ENCODE data around the gene AKAP14. TPM values are rescaled to one million over a fixed set of nuclear protein-coding genes. Genes with fewer than 3 reads are reported as not detected.
"Not testable (repeated sequence)": the region's sequence is repeated elsewhere in the genome, so short reads cannot be mapped to it uniquely, and the experiment has no call there.

AKAP14 gene
- total and polyA plus RNA-seq, 7 experiments from 2014 or later, result not detected

- CTCF ChIA-PET, result no interaction called here
- no peak for ATAC-seq
- DNase-seq, result no peak
- Histone ChIP-seq H3K27ac (ENCODE audit: low read depth, low read length) (no peak overlapping the region), H3K27me3 (ENCODE audit: control insufficient read depth in 2 of 2, insufficient read depth in 2 of 2, low read length in 2 of 2) (no peaks in the 10 kb centered on the region), H3K9me3 (ENCODE audit: control insufficient read depth in 2 of 3, low read length in 3 of 3) (no peaks in the 10 kb centered on the region), H3K4me3 (ENCODE audit: low read length) (no peak overlapping the region), H3K36me3 (ENCODE audit: control insufficient read depth in 2 of 3, insufficient read depth in 3 of 3, low read length in 3 of 3) (no peaks in the 10 kb centered on the region), H3K4me1 (ENCODE audit: control insufficient read depth in 2 of 2, insufficient read depth in 2 of 2, low read length in 2 of 2) (no peaks in the 10 kb centered on the region)
- POLR2A ChIA-PET, result no interaction called here
- H3K4me3 Mint-ChIP-seq, result no peak overlapping the region
- no peaks in the 10 kb centered on the region for H3K4me1 Mint-ChIP-seq
- H3K27ac Mint-ChIP-seq, result no peak overlapping the region
- no peaks in the 10 kb centered on the region for H3K9me3 Mint-ChIP-seq
- intact Hi-C loops (cut with micrococcal nuclease), result no loop called here
- peaks cover 0 to 3% (median 0%) of the 10 kb centered on the region in 5 donors for H3K36me3 Mint-ChIP-seq
- no peaks in the 10 kb centered on the region for H3K27me3 Mint-ChIP-seq
These were observed 22.2 kb downstream of the AKAP14 start for GRCh38 chrX:119917877-119918276.

GRCh38 chrX:119919835-119920585, 24.3 kb downstream of the AKAP14 start:
- no peak overlapping the region for H3K27ac Mint-ChIP-seq
- no peak overlapping the region for H3K4me3 Mint-ChIP-seq
- no peaks in the 10 kb centered on the region for H3K9me3 Mint-ChIP-seq
- H3K27me3 ChIP-seq (ENCODE audit: control insufficient read depth in 2 of 2, insufficient read depth in 2 of 2, low read length in 2 of 2), result no peaks in the 10 kb centered on the region
- H3K36me3 Mint-ChIP-seq, result peaks cover under 1 to 4% (median 2%) of the 10 kb centered on the region in 5 donors
- ATAC-seq, result no peak
- no peaks in the 10 kb centered on the region for H3K27me3 Mint-ChIP-seq
- no peaks in the 10 kb centered on the region for H3K4me1 Mint-ChIP-seq
- H3K9me3 ChIP-seq (ENCODE audit: control insufficient read depth in 2 of 3, low read length in 3 of 3), result no peaks in the 10 kb centered on the region
- H3K36me3 ChIP-seq (ENCODE audit: control insufficient read depth in 2 of 3, insufficient read depth in 3 of 3, low read length in 3 of 3), result peaks cover 0 to 4% (median 0%) of the 10 kb centered on the region in 3 experiments
- no peak overlapping the region for H3K27ac ChIP-seq (ENCODE audit: low read depth, low read length)
- ChIA-PET CTCF (no interaction called here), POLR2A (interaction anchor here (0.8 kb wide), 1 partner anchor 9 kb away, joined by 3 read pairs; no protein-coding TSS in a partner anchor)
- no peaks in the 10 kb centered on the region for H3K4me1 ChIP-seq (ENCODE audit: control insufficient read depth in 2 of 2, insufficient read depth in 2 of 2, low read length in 2 of 2)
- intact Hi-C loops (cut with micrococcal nuclease), result no loop called here
- DNase-seq, result no peak
- no peak overlapping the region for H3K4me3 ChIP-seq (ENCODE audit: low read length)

- H3K27ac Mint-ChIP-seq, H3K4me1 Mint-ChIP-seq, CTCF ChIA-PET: not testable (repeated sequence)
These were observed 26.7 kb downstream of the AKAP14 start for GRCh38 chrX:119922391-119922790.

GRCh38 chrX:119935215-119935874, 39.7 kb downstream of the AKAP14 start:
- H3K27ac Mint-ChIP-seq, result peak overlapping the region in 2 of 9 donors; percentile 38 to 78
- peaks cover 9 to 27% (median 10%) of the 10 kb centered on the region in 3 experiments for H3K36me3 ChIP-seq (ENCODE audit: control insufficient read depth in 2 of 3, insufficient read depth in 3 of 3, low read length in 3 of 3)
- no peak overlapping the region for H3K27ac ChIP-seq (ENCODE audit: low read depth, low read length)
- ChIA-PET POLR2A (no interaction called here), CTCF (no interaction called here)
- no peaks in the 10 kb centered on the region for H3K27me3 ChIP-seq (ENCODE audit: control insufficient read depth in 2 of 2, insufficient read depth in 2 of 2, low read length in 2 of 2)
- H3K27me3 Mint-ChIP-seq, result no peaks in the 10 kb centered on the region
- H3K36me3 Mint-ChIP-seq, result peaks cover 0 to 20% (median 14%) of the 10 kb centered on the region in 5 donors
- no peaks in the 10 kb centered on the region for H3K9me3 Mint-ChIP-seq
- H3K4me1 Mint-ChIP-seq, result peaks cover 0 to under 1% (median under 1%) of the 10 kb centered on the region in 7 donors
- H3K9me3 ChIP-seq (ENCODE audit: control insufficient read depth in 2 of 3, low read length in 3 of 3), result no peaks in the 10 kb centered on the region
- H3K4me3 ChIP-seq (ENCODE audit: low read length), result no peak overlapping the region
- H3K4me3 Mint-ChIP-seq, result no peak overlapping the region
- no peak for ATAC-seq
- DNase-seq, result no peak
- H3K4me1 ChIP-seq (ENCODE audit: control insufficient read depth in 2 of 2, insufficient read depth in 2 of 2, low read length in 2 of 2), result no peaks in the 10 kb centered on the region
- intact Hi-C loops (cut with micrococcal nuclease), result no loop called here

More at GRCh38 chrX:119922391-119922790, 26.7 kb downstream of the AKAP14 start:
- H3K4me3 ChIP-seq (ENCODE audit: low read length); ATAC-seq; H3K36me3 Mint-ChIP-seq; H3K9me3 Mint-ChIP-seq; H3K27me3 ChIP-seq (ENCODE audit: control insufficient read depth in 2 of 2, insufficient read depth in 2 of 2, low read length in 2 of 2); intact Hi-C loops (cut with micrococcal nuclease); H3K27me3 Mint-ChIP-seq; POLR2A ChIA-PET; DNase-seq; H3K4me3 Mint-ChIP-seq; H3K4me1 ChIP-seq (ENCODE audit: control insufficient read depth in 2 of 2, insufficient read depth in 2 of 2, low read length in 2 of 2); H3K9me3 ChIP-seq (ENCODE audit: control insufficient read depth in 2 of 3, low read length in 3 of 3); H3K27ac ChIP-seq (ENCODE audit: low read depth, low read length): not testable (repeated sequence)
- peaks cover 0 to 10% (median 0%) of the 10 kb centered on the region in 3 experiments for H3K36me3 ChIP-seq (ENCODE audit: control insufficient read depth in 2 of 3, insufficient read depth in 3 of 3, low read length in 3 of 3)

- Mint-ChIP-seq H3K4me3 (peak overlapping the region in 9 of 10 donors; percentile 22 to 100 (median 98)), H3K4me1 (peaks cover 13 to 28% (median 22%) of the 10 kb centered on the region in 7 donors), H3K9me3 (peaks cover 0 to 1% (median 0%) of the 10 kb centered on the region in 11 donors), H3K27ac (peak overlapping the region in 3 of 9 donors; percentile 21 to 67 (median 28)), H3K27me3 (no peaks in the 10 kb centered on the region), H3K36me3 (peaks cover 0 to 6% (median 4%) of the 10 kb centered on the region in 5 donors)
- intact Hi-C loops (cut with micrococcal nuclease), result loop anchor here (5.0 to 10.0 kb wide), 4 partner anchors 89 to 707 kb away; partner anchors contain the start of genes LAMP2 (in 1 of the 2), PGRMC1 (in 1 of the 2), RPL39 (in 1 of the 2) and UPF3B (in 1 of the 2)
- Histone ChIP-seq H3K9me3 (ENCODE audit: control insufficient read depth in 2 of 3, low read length in 3 of 3) (no peaks in the 10 kb centered on the region), H3K4me1 (ENCODE audit: control insufficient read depth in 2 of 2, insufficient read depth in 2 of 2, low read length in 2 of 2) (peaks cover 8 to 15% of the 10 kb centered on the region in 2 donors), H3K27me3 (ENCODE audit: control insufficient read depth in 2 of 2, insufficient read depth in 2 of 2, low read length in 2 of 2) (no peaks in the 10 kb centered on the region), H3K4me3 (ENCODE audit: low read length) (no peak overlapping the region), H3K27ac (ENCODE audit: low read depth, low read length) (no peak overlapping the region), H3K36me3 (ENCODE audit: control insufficient read depth in 2 of 3, insufficient read depth in 3 of 3, low read length in 3 of 3) (peaks cover 0 to 6% (median 0%) of the 10 kb centered on the region in 3 experiments)
- CTCF ChIA-PET, result interaction anchor here (0.8 kb wide), 1 partner anchor 150 kb away, joined by 3 read pairs; the partner anchor contains the start of gene RPL39
- DNase-seq (no peak), ATAC-seq (no peak)
- POLR2A ChIA-PET, result no interaction called here
These were observed 45.6 kb downstream of the AKAP14 start for GRCh38 chrX:119941336-119941735.

GRCh38 chrX:119942173-119942819, 46.6 kb downstream of the AKAP14 start:
- peaks cover 0 to 6% (median 0%) of the 10 kb centered on the region in 3 experiments for H3K36me3 ChIP-seq (ENCODE audit: control insufficient read depth in 2 of 3, insufficient read depth in 3 of 3, low read length in 3 of 3)
- no peak for ATAC-seq
- no peaks in the 10 kb centered on the region for H3K27me3 ChIP-seq (ENCODE audit: control insufficient read depth in 2 of 2, insufficient read depth in 2 of 2, low read length in 2 of 2)
- H3K27ac ChIP-seq (ENCODE audit: low read depth, low read length), result peak overlapping the region; percentile 97
- Mint-ChIP-seq H3K9me3 (peaks cover 0 to 1% (median 0%) of the 10 kb centered on the region in 11 donors), H3K36me3 (peaks cover 0 to 4% (median 2%) of the 10 kb centered on the region in 5 donors), H3K4me3 (peak overlapping the region; percentile 84 to 100 (median 97)), H3K27ac (peak overlapping the region in 8 of 9 donors; percentile 84 to 99 (median 94)), H3K4me1 (peaks cover 13 to 28% (median 22%) of the 10 kb centered on the region in 7 donors), H3K27me3 (no peaks in the 10 kb centered on the region)
- intact Hi-C loops (cut with micrococcal nuclease), result loop anchor here (2.0 to 10.0 kb wide), 8 partner anchors 90 to 707 kb away; partner anchors contain the start of genes LAMP2 (in 1 of the 2), PGRMC1 (in 1 of the 2), RPL39 (in 1 of the 2) and SLC25A5 (in 1 of the 2)
- POLR2A ChIA-PET, result interaction anchor here (0.6 kb wide), 1 partner anchor 687 kb away, joined by 3 read pairs; the partner anchor contains the start of gene C1GALT1C1
- no peaks in the 10 kb centered on the region for H3K9me3 ChIP-seq (ENCODE audit: control insufficient read depth in 2 of 3, low read length in 3 of 3)
- H3K4me3 ChIP-seq (ENCODE audit: low read length), result peak overlapping the region; percentile 84
- CTCF ChIA-PET, result no interaction called here
- peaks cover 8 to 15% of the 10 kb centered on the region in 2 donors for H3K4me1 ChIP-seq (ENCODE audit: control insufficient read depth in 2 of 2, insufficient read depth in 2 of 2, low read length in 2 of 2)
- DNase-seq, result no peak

Data from naive thymus-derived CD4-positive, alpha-beta T cell (primary cell).